GM23338 (cell line): Measurements from ENCODE around the gene TMEM256. TPM values are rescaled to one million over a fixed set of nuclear protein-coding genes. Genes with fewer than 3 reads are reported as not detected.

Experiments used
- ATAC-seq: fragments of 200-7000 bp; cut with Tn5 transposase; 3 replicates; pipeline ENCODE4 v1.9.1; 2020
- DNase-seq: peaks from one replicate; pipeline ENCODE4 v3.0.0-alpha.2; 2015; ENCODE audit warnings: low spot score
- H2AFZ ChIP-seq: fragments of 200-600 bp; sonication (generic); 2 replicates; pipeline ENCODE4 v1.8.0; 2016; ENCODE audit warnings: antibody characterized with exemption, mild to moderate bottlenecking, moderate library complexity
- H3F3A ChIP-seq: fragments of 200-600 bp; sonication (generic); replicated peaks from 2 replicates; pipeline ENCODE4 v1.8.0; 2017; ENCODE audit warnings: antibody characterized with exemption, mixed run types, low read depth
- H3K27ac ChIP-seq: fragments of 200-600 bp; sonication (generic); 2 replicates; pipeline ENCODE4 v1.6.1; 2016; ENCODE audit warnings: low read depth
- H3K27me3 ChIP-seq: fragments of 200-600 bp; sonication (generic); 2 replicates; pipeline ENCODE4 v1.8.0; 2016; ENCODE audit warnings: mild to moderate bottlenecking, mixed run types, moderate library complexity; ENCODE audit not compliant: insufficient read depth
- H3K36me3 ChIP-seq: fragments of 200-600 bp; sonication (generic); 2 replicates; pipeline ENCODE4 v1.8.0; 2016; ENCODE audit warnings: mild to moderate bottlenecking; ENCODE audit not compliant: insufficient read depth
- H3K4me1 ChIP-seq: fragments of 200-600 bp; sonication (generic); 2 replicates; pipeline ENCODE4 v1.8.0; 2016; ENCODE audit warnings: mild to moderate bottlenecking, moderate library complexity; ENCODE audit not compliant: insufficient read depth
- H3K4me2 ChIP-seq: fragments of 200-600 bp; sonication (generic); 2 replicates; pipeline ENCODE4 v1.7.1; 2017; ENCODE audit warnings: mixed run types
- H3K4me3 ChIP-seq: fragments of 200-600 bp; sonication (generic); 2 replicates; pipeline ENCODE4 v1.6.1; 2016; ENCODE audit warnings: mixed run types
- H3K79me2 ChIP-seq: fragments of 200-600 bp; sonication (generic); replicated peaks from 2 replicates; pipeline ENCODE4 v1.8.0; 2017; ENCODE audit warnings: mild to moderate bottlenecking; ENCODE audit not compliant: insufficient read depth
- H3K9me2 ChIP-seq: fragments of 200-600 bp; sonication (generic); 2 replicates; pipeline ENCODE4 v1.8.0; 2017; ENCODE audit not compliant: insufficient read depth
- H4K20me1 ChIP-seq: fragments of 200-600 bp; sonication (generic); replicated peaks from 2 replicates; pipeline ENCODE4 v1.8.0; 2017; ENCODE audit warnings: mild to moderate bottlenecking; ENCODE audit not compliant: insufficient read depth
- H3K27ac Mint-ChIP-seq: 2 replicates; pipeline ENCODE4 v1.8.0; 2020; ENCODE audit warnings: inconsistent platforms, mild to moderate bottlenecking, moderate library complexity, mixed read lengths
- H3K27me3 Mint-ChIP-seq: 3 replicates; pipeline ENCODE4 v1.8.0; 2022; ENCODE audit warnings: low read depth, mild to moderate bottlenecking, moderate library complexity, mixed read lengths, inconsistent platforms; ENCODE audit not compliant: insufficient read depth, poor library complexity
- H3K36me3 Mint-ChIP-seq: 3 replicates; pipeline ENCODE4 v1.8.0; 2021; ENCODE audit warnings: low read depth, mild to moderate bottlenecking, inconsistent platforms, moderate library complexity, mixed read lengths
- H3K4me1 Mint-ChIP-seq: 3 replicates; pipeline ENCODE4 v1.8.0; 2020; ENCODE audit warnings: mild to moderate bottlenecking, inconsistent platforms, mixed read lengths
- H3K4me3 Mint-ChIP-seq: 3 replicates; pipeline ENCODE4 v1.8.0; 2021; ENCODE audit warnings: moderate library complexity, mild to moderate bottlenecking, inconsistent platforms, mixed read lengths
- H3K9me3 Mint-ChIP-seq: 3 replicates; pipeline ENCODE4 v1.8.0; 2020; ENCODE audit warnings: moderate library complexity, mild to moderate bottlenecking, inconsistent platforms, mixed read lengths
- CREB1 ChIP-seq: fragments of 250-450 bp; sonication (Bioruptor Pico); IDR thresholded peaks from 2 replicates; pipeline ENCODE4 v1.5.0; 2020; ENCODE audit warnings: low read depth, mild to moderate bottlenecking, moderate library complexity
- EZH2 ChIP-seq: fragments of 200-600 bp; sonication (generic); IDR thresholded peaks from one replicate; pipeline ENCODE4 v1.8.0; 2017; ENCODE audit warnings: antibody characterized with exemption, mild to moderate bottlenecking, low read depth; ENCODE audit not compliant: unreplicated experiment
- JUNB ChIP-seq: IDR thresholded peaks from one replicate; pipeline ENCODE4 v1.6.1; 2016; ENCODE audit warnings: antibody characterized with exemption; ENCODE audit not compliant: unreplicated experiment
- NANOG ChIP-seq: IDR thresholded peaks from 2 replicates; pipeline ENCODE4 v1.6.1; 2016; ENCODE audit warnings: antibody characterized with exemption, borderline replicate concordance
- POLR2AphosphoS5 ChIP-seq: IDR thresholded peaks from 2 replicates; pipeline ENCODE4 v1.6.1; 2016; ENCODE audit warnings: antibody characterized with exemption, low read depth
- STAT1 ChIP-seq: IDR thresholded peaks from one replicate; pipeline ENCODE4 v1.6.1; 2016; ENCODE audit warnings: antibody characterized with exemption; ENCODE audit not compliant: unreplicated experiment
- ZNF114 ChIP-seq: fragments of 250-450 bp; sonication (Bioruptor Pico); IDR thresholded peaks from 2 replicates; pipeline ENCODE4 v1.5.0; 2020; ENCODE audit warnings: mild to moderate bottlenecking, moderate library complexity
- ZNF331 ChIP-seq: fragments of 250-450 bp; sonication (Bioruptor Pico); IDR thresholded peaks from 2 replicates; pipeline ENCODE4 v1.5.0; 2020; ENCODE audit warnings: low read depth, mild to moderate bottlenecking, moderate library complexity
- polyA plus RNA-seq: library from polyadenylated mRNA; unstranded; fragments of >200 nt; fragmentation: Nextera tagmentation; extraction: Ambion mirVana; gene quantifications from 2 replicates; pipeline ENCODE4 v1.2.1, GENCODE V29; 2016
- total RNA-seq: library from RNA; depleted of rRNA; stranded (reverse); fragments of >200 nt; shearing (Covaris generic); gene quantifications from 2 replicates; pipeline ENCODE4 v1.2.3, GENCODE V29; 2014
- TF ChIP-seq, protein P1 (sequence below): fragments of 250-450 bp; sonication (Bioruptor Pico); IDR thresholded peaks from 2 replicates; pipeline ENCODE4 v1.5.0; 2020; ENCODE audit warnings: mild to moderate bottlenecking, moderate library complexity
- TF ChIP-seq, protein P2 (sequence below): IDR thresholded peaks from one replicate; pipeline ENCODE4 v1.6.1; 2018; ENCODE audit warnings: antibody characterized with exemption; ENCODE audit not compliant: unreplicated experiment

Gene TMEM256
- total and polyA plus RNA-seq, 2 experiments from 2014 or later: 127 to 197 TPM

DNA sequence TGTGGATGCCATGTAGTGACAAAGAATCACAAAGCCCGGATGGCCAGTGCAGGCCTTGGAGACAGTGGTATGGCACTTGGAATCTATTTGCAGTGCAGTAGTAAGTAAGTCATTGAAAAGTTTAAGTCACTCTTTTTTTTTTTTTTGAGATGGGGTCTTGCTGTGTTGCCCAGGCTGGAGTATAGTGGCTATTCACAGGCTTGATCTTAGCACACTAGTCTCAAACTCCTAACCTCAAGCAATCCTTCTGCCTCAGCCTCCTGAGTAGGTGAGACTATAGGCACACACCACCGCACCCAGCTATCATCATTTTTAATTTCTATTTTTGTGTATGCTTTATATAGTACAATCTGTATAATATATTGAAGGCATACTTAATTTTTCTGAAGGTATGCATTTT, 5.3 kb downstream of the TMEM256 start:
- H3K79me2 ChIP-seq: peaks cover 6% of the 10 kb centered on the region
- H2AFZ ChIP-seq: no peak overlapping the region
- peaks cover 6% of the 10 kb centered on the region for H3K4me1 ChIP-seq
- H3K36me3 ChIP-seq: peaks cover 3% of the 10 kb centered on the region; the same call in 1 of the 2 replicates
- peaks cover 9% of the 10 kb centered on the region for H3K4me1 Mint-ChIP-seq
- no peaks in the 10 kb centered on the region for H3K27me3 ChIP-seq
- H3K4me2 ChIP-seq: no peak overlapping the region
- H3F3A ChIP-seq: peaks cover 23% of the 10 kb centered on the region
- ATAC-seq (no peak), DNase-seq (no peak)
- H3K27ac Mint-ChIP-seq: no peak overlapping the region
- no peak overlapping the region for H3K27ac ChIP-seq
- no peak overlapping the region for H3K4me3 Mint-ChIP-seq
- TF ChIP-seq STAT1: no peak
- TF ChIP-seq NANOG: no peak
- TF ChIP-seq ZNF114 (CRISPR knock-in tag): no peak
- TF ChIP-seq, protein P1, sequence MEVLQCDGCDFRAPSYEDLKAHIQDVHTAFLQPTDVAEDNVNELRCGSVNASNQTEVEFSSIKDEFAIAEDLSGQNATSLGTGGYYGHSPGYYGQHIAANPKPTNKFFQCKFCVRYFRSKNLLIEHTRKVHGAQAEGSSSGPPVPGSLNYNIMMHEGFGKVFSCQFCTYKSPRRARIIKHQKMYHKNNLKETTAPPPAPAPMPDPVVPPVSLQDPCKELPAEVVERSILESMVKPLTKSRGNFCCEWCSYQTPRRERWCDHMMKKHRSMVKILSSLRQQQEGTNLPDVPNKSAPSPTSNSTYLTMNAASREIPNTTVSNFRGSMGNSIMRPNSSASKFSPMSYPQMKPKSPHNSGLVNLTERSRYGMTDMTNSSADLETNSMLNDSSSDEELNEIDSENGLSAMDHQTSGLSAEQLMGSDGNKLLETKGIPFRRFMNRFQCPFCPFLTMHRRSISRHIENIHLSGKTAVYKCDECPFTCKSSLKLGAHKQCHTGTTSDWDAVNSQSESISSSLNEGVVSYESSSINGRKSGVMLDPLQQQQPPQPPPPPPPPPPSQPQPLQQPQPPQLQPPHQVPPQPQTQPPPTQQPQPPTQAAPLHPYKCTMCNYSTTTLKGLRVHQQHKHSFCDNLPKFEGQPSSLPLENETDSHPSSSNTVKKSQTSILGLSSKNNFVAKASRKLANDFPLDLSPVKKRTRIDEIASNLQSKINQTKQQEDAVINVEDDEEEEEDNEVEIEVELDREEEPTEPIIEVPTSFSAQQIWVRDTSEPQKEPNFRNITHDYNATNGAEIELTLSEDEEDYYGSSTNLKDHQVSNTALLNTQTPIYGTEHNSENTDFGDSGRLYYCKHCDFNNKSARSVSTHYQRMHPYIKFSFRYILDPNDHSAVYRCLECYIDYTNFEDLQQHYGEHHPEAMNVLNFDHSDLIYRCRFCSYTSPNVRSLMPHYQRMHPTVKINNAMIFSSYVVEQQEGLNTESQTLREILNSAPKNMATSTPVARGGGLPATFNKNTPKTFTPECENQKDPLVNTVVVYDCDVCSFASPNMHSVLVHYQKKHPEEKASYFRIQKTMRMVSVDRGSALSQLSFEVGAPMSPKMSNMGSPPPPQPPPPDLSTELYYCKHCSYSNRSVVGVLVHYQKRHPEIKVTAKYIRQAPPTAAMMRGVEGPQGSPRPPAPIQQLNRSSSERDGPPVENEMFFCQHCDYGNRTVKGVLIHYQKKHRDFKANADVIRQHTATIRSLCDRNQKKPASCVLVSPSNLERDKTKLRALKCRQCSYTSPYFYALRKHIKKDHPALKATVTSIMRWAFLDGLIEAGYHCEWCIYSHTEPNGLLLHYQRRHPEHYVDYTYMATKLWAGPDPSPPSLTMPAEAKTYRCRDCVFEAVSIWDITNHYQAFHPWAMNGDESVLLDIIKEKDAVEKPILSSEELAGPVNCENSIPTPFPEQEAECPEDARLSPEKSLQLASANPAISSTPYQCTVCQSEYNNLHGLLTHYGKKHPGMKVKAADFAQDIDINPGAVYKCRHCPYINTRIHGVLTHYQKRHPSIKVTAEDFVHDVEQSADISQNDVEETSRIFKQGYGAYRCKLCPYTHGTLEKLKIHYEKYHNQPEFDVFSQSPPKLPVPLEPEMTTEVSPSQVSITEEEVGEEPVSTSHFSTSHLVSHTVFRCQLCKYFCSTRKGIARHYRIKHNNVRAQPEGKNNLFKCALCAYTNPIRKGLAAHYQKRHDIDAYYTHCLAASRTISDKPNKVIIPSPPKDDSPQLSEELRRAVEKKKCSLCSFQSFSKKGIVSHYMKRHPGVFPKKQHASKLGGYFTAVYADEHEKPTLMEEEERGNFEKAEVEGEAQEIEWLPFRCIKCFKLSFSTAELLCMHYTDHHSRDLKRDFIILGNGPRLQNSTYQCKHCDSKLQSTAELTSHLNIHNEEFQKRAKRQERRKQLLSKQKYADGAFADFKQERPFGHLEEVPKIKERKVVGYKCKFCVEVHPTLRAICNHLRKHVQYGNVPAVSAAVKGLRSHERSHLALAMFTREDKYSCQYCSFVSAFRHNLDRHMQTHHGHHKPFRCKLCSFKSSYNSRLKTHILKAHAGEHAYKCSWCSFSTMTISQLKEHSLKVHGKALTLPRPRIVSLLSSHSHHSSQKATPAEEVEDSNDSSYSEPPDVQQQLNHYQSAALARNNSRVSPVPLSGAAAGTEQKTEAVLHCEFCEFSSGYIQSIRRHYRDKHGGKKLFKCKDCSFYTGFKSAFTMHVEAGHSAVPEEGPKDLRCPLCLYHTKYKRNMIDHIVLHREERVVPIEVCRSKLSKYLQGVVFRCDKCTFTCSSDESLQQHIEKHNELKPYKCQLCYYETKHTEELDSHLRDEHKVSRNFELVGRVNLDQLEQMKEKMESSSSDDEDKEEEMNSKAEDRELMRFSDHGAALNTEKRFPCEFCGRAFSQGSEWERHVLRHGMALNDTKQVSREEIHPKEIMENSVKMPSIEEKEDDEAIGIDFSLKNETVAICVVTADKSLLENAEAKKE (CRISPR knock-in tag): no peak
- no peak for TF ChIP-seq ZNF331
- TF ChIP-seq EZH2: no peak
- TF ChIP-seq POLR2AphosphoS5: no peak
- TF ChIP-seq, protein P2, sequence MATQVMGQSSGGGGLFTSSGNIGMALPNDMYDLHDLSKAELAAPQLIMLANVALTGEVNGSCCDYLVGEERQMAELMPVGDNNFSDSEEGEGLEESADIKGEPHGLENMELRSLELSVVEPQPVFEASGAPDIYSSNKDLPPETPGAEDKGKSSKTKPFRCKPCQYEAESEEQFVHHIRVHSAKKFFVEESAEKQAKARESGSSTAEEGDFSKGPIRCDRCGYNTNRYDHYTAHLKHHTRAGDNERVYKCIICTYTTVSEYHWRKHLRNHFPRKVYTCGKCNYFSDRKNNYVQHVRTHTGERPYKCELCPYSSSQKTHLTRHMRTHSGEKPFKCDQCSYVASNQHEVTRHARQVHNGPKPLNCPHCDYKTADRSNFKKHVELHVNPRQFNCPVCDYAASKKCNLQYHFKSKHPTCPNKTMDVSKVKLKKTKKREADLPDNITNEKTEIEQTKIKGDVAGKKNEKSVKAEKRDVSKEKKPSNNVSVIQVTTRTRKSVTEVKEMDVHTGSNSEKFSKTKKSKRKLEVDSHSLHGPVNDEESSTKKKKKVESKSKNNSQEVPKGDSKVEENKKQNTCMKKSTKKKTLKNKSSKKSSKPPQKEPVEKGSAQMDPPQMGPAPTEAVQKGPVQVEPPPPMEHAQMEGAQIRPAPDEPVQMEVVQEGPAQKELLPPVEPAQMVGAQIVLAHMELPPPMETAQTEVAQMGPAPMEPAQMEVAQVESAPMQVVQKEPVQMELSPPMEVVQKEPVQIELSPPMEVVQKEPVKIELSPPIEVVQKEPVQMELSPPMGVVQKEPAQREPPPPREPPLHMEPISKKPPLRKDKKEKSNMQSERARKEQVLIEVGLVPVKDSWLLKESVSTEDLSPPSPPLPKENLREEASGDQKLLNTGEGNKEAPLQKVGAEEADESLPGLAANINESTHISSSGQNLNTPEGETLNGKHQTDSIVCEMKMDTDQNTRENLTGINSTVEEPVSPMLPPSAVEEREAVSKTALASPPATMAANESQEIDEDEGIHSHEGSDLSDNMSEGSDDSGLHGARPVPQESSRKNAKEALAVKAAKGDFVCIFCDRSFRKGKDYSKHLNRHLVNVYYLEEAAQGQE: no peak
- TF ChIP-seq JUNB: no peak
- no peak for TF ChIP-seq CREB1 (CRISPR knock-in tag)
- H3K27me3 Mint-ChIP-seq: peaks cover 6% of the 10 kb centered on the region
- no peaks in the 10 kb centered on the region for H3K9me2 ChIP-seq
- H3K9me3 Mint-ChIP-seq: no peaks in the 10 kb centered on the region
- peaks cover 8% of the 10 kb centered on the region; the same call in 2 of the 3 replicates for H3K36me3 Mint-ChIP-seq
- H4K20me1 ChIP-seq: peaks cover 12% of the 10 kb centered on the region; the same call in 1 of the 2 replicates
- no peak overlapping the region for H3K4me3 ChIP-seq
